ENCODE data around the gene KIAA0232.
"Not testable (repeated sequence)": the region's sequence is repeated elsewhere in the genome, so short reads cannot be mapped to it uniquely, and the experiment has no call there.

The KIAA0232 gene

GRCh38 chr4:6776920-6777635, 5.4 kb upstream of the KIAA0232 start:
- no peak for DNase-seq

- DNase-seq, result no peak
Measured at GRCh38 chr4:6777636-6778281, 4.8 kb upstream of the KIAA0232 start.

GRCh38 chr4:6778435-6778834, 4.1 kb upstream of the KIAA0232 start:
- DNase-seq, result no peak

- DNase-seq, result peak; percentile 29 to 62
Measured at GRCh38 chr4:6779667-6780565, 2.6 kb upstream of the KIAA0232 start.

DNA sequence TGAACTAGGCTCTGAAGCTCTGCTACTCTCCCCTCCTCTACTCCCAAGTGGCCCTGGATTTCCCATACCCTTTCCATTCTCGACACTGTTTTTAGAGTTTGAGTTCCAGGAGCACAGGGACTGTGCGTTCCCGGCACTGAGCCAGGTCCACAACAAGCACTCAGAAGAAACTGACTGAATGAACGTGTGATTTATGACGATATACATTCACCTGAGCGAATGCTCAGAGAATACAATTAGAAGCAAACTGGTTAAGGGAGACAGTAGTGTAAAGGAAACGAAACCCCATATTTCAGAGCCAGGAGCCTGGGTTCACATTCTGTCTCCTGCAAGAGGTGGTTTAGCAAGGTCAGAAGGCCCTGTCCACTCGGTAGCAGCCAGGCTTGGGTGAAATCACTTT, 1.4 kb upstream of the KIAA0232 start:
- no peak for DNase-seq

DNA sequence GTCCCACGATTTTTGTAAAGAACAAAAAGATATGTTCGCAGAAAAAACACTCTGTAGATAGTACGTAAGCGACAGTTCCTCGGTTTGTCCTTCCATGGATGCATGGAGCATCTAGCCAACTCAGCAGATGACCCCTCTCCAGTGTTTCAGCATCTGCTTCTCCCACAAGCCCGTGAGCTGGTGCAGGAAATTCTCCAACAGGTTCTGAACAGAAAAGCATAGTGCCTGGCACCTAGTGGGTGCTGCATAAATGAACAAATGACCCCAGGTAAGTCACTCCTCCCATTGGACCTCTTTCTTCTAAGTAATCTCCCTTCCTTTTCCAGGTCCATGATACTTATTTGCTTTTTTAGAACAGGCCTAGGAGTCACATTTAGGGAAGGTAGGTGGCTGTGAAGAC, 966 bp upstream of the KIAA0232 start:
- DNase-seq, result no peak

- no peak for DNase-seq
Measured at GRCh38 chr4:6782846-6783110, 251 bp downstream of the KIAA0232 start.

- peak; percentile 91 for DNase-seq
Measured at GRCh38 chr4:6783111-6783981, 819 bp downstream of the KIAA0232 start.

DNA sequence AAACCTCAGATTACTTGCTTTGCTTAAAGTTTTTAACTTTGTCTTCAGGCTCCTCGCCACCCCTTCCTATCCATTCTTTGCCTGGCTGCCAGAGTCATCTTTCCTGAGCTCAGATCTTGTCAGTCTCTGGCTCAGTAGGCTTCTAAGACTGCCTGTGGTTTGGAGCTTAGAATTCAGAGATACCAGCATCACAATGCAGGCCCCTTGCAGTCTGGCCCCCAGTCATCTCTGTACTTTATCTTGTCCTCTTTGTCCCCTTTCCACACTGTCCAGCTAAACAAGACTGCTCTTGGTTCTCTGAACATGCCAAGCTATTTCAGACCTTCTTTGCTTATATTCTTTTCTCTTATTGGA, 3.0 kb downstream of the KIAA0232 start:
- DNase-seq, result no peak

DNA sequence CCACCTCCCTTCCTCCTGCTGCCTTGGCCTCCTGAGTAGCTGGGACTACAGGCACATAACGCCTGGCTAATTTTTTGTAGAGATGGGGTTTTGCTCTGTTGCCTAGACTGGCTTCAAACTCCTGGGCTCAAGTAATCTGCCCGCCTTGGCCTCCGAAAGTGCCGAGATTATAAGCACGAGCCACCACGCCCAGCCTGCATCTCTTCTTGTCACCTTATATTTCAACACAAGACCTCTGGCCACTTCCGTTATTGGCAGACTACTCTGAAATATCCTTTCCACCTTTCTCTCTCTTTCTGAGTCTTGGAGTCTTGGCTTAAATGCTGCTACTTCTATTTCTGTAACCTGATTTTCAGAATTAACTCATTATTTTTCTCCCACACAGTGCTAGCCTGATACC, 5.6 kb downstream of the KIAA0232 start:
- DNase-seq, result no peak

- DNase-seq, result not testable (repeated sequence)
Measured at GRCh38 chr4:6791245-6791644, 8.7 kb downstream of the KIAA0232 start.

GRCh38 chr4:6791796-6792195, 9.3 kb downstream of the KIAA0232 start:
- DNase-seq, result not testable (repeated sequence)

GRCh38 chr4:6794189-6794588, 11.7 kb downstream of the KIAA0232 start:
- DNase-seq, result no peak

GRCh38 chr4:6795821-6796220, 13.3 kb downstream of the KIAA0232 start:
- no peak for DNase-seq

GRCh38 chr4:6797368-6797767, 14.8 kb downstream of the KIAA0232 start:
- DNase-seq, result not testable (repeated sequence)

DNA sequence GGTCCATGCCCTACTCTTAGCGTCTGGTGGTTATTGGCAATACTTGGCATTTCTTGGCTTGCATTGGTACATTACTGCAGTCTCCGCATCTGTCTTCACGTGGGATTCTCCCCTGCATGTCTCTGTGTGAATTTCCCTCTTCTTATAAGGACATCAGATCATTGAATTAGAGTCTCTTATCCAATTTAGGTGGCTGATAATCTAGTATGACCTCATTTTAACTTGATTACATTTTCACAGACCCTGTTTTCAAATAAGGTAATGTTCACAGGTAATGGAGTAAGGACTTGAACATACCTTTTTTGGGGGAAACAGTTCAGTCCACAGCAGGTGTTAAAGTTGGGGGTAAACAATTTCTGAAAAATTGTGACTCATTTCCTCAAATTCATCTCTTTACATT, 16.6 kb downstream of the KIAA0232 start:
- no peak for DNase-seq

GRCh38 chr4:6802025-6802424, 19.5 kb downstream of the KIAA0232 start:
- no peak for DNase-seq

GRCh38 chr4:6802626-6803025, 20.1 kb downstream of the KIAA0232 start:
- DNase-seq, result no peak

- DNase-seq, result no peak
Measured at GRCh38 chr4:6803246-6803645, 20.7 kb downstream of the KIAA0232 start.

DNA sequence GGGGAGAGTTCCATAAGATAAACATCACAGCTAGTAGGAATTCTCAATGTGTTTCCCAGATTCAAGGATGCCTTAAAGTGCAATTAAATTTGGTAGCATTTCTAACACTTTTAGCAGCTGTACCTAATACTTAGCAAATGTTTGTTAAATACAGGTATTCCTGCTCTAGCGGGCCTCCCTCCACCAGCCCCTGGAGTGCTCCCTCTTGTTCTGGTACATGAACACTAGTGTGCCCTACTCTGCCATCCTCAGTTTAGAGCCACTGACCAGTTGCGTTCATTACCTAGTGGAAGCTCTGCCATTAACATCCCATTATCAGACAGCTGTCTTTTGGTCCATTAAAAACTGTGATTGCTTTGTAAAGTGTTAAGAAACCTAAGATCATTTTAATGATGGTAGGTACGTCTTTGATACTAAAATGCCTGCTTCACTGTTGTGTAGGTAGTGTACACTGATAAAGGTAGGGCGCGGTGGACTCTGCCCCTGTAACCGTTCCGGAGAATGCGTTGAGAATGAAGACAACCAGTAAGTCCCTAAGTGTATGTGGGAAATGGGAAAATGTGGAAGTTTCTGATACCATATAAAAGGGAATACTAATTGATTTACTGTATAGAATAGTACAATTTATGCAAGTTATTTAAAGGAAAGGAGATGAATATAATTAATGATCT, 21.7 kb downstream of the KIAA0232 start:
- no peak for DNase-seq

DNA sequence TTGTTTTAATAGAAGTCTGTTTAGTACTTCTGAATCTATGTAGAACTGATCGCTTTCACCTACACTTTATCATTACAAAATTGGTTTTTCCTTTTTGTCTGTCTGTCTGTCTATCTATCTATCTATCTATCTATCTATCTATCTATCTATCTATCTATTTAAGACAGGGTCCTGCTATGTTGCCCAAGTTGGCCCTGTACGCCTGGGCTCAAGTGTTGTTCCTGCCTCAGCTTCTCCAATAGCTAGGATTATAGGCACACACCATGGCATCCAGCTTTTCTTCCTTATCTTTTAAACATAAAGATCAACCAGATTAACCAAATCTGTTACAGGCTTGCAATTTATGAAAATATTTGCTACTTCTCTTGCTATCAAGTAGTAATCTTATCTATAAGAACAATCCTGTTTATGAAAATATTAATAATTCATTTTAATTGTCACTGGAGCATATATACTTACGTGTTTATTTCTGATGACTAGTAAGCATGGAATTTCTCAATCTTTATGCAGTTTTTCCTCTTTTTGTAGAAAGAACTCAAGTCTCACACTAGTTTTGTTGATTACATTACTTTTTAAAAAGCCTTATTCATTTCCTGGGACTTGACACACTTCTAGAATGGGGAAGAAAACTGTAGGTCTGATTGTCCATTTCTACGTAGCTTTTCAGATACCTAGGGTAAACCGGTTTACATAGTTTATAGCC, 24.5 kb downstream of the KIAA0232 start:
- DNase-seq, result no peak

DNA sequence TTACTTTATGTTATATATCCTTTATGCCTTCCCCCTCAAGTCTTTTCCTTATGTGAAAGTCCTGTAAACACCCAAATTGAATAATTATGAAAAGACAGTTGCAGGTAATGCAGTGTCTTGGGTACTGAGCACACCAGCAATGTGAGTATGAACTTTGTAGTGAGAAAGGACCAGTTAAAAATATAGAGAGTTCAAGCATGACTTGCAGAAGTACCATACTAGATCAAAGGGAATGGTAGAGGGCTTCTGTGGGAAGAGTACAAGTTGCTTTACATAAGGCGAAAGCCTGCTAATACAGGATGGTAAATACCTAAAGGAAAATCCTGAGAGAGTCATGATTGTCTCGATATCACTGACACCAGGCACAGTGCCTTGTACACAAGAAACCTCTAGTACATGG, 25.7 kb downstream of the KIAA0232 start:
- DNase-seq, result no peak
